Measurements from ENCODE around the gene FAM81A. TPM values are rescaled to one million over a fixed set of nuclear protein-coding genes. Genes with fewer than 3 reads are reported as not detected.
"Not testable (repeated sequence)": the region's sequence is repeated elsewhere in the genome, so short reads cannot be mapped to it uniquely, and the experiment has no call there.

Gene FAM81A
- 0.41 TPM in 1 of 2 replicates, not detected in the other for total RNA-seq

DNA sequence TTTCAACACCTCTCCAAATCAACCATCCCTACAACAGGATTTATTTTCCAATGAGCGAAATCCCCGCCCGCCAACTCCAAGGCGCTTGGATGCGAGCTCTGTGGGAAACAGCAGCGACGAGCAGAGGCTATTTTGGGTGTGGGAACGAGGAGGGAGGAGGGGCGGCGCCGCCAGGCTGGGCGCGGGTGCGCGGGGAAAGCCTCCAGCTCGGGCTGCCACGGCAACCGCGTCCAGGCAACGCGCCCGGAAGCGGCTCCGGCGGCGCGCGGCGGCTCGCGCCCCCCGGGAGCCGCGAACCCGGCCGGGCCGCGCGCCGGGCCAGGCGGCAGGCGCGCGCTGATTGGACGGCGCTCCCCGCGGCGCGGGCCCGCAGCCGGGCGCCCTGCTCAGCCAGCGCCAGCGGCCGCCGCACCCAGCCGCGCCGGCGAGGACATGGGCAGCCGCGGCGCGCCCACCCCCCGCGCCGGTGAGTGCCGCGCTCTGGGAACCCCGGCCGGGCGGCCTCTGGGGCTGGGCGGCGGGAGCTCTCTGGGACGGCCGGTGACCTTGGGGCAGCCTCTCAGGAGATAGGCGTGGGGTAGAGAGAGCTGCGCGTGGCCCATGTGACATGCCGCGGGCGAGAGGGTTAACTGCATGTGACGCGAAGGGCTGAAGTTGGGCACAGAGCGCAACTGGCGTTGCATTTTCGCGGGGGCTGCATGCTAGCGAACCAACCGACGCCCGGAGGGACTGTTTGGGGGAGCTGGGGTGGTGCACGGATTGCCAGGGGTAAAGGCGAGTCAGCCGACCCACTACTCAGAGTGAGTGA, at the start of gene FAM81A:
Gene FAM81A, plus strand, starts transcription at position 370 of the 808 bp plus-strand sequence. CDS start 20,441 bp downstream, outside the sequence.
- DNase-seq (ENCODE audit: extremely low read depth, low read depth, low spot score) = no peak

DNA sequence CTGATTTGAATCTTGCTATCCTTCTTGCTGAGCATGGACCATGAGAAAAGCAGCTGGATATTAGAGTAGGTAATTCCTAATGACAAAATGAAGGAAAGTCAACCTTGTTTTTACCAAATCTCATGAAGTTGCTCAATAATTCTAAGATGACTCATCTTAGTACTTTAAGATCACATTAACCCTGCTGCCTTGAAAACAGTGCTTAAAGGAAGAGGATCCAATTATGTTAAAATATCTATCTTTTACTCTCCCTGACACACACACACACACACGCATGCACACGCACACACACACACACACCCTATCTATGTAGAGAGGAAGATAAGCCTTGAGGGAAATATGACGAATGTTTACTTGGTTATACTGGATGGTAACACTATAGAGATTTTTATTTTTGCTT, 49.3 kb upstream of the FAM81A start:
- no peak for DNase-seq (ENCODE audit: extremely low read depth, low read depth, low spot score)

DNA sequence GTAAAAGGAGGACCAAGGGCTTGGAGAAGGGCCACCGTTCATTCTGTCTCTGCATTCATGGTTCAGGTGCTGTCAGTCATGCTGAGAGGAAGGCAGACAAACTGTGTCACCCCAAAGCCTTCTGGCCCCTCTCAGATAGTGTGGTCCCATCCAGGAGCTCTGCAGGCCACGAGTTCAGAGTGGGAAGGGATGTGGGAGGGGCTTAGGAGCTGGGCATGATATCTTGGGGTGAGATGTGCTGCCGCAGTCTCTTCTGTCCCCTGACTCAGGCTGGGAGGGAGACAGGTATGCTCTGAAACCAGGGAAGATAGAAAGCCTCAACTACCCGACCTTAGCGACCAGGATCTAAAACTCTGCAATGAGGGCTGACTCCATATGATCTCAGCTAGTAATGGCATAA, 45.7 kb upstream of the FAM81A start:
- no peak for DNase-seq (ENCODE audit: extremely low read depth, low read depth, low spot score)

DNA sequence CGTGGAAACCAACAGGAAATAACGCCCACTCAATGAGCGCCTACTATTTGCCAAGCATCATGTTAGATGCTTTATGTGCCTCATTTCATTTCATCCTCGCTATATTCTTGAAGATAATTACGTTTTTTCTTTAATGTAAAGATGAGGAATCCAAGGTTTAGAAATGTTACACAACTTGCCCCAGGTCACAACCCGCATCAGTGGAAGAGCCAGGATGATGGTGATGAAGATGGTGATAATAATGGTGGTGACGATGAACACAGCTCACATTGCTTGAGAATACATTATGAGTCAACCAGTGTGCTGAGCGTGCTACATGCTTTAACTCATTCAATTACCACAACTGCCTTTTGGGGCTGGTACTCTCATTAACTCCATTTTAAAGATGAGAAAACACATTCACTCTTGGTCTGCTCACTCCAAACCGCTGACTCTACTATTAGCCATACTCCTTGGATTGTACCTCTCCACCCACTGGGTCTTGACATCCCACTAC, 43.8 kb upstream of the FAM81A start:
- no peak for DNase-seq (ENCODE audit: extremely low read depth, low read depth, low spot score)

DNA sequence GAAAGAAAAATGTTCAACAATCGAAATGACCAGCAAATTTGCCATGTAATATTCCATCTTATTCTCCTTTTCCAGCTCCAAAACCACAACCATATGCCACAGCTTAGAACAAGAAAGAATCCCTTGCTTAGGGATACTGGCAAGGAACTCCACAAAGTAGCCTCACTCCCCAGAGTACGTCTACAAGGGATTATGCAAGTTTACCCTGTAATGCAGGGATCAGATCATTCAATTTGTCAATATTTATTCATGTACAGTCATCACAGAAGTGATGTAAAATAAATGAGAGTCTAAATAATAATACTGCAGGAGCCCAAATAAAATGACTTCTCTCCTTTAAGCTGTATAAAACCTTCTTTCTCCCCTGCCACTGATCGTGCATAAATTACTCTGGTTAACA, 41.8 kb upstream of the FAM81A start:
- DNase-seq (ENCODE audit: extremely low read depth, low read depth, low spot score) = no peak

DNA sequence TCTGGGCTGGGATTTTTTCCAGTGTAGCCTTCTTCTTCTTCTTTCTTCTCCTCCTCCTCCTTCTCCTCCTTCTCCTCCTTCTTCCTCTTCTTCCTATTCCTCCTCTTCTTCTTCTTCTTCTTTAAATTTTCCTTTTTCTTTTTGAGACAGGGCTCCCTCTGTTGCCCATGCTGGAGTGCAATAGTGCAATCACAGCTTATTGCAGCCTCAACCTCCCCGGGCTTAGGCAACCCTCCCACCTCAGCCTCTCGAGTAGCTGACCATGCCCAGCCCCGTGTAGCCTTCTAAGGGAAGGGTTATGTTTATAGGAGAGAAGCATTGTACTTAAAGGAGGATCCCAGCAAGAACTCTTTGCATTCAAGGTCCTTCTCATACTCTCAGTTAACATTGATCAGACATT, 41.3 kb upstream of the FAM81A start:
- DNase-seq (ENCODE audit: extremely low read depth, low read depth, low spot score) = no peak

DNA sequence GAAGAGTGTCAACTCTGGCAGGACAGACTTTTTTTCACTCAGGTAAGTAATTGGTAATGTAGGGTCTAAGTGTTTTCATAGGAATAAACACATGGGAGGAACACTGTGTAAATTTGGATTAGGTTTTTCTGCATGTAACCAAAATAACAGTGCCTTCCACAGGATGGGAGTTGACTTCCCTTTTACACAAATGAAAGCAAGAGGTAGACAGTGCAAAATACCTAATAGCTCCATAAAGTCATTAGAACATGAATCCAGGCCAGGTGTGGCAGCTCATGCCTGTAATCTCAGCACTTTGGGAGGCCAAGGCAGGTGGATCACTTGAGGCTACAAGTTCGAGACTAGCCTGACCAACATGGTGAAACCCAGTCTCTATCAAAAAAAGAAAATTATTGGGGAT, 39.8 kb upstream of the FAM81A start:
- no peak for DNase-seq (ENCODE audit: extremely low read depth, low read depth, low spot score)

DNA sequence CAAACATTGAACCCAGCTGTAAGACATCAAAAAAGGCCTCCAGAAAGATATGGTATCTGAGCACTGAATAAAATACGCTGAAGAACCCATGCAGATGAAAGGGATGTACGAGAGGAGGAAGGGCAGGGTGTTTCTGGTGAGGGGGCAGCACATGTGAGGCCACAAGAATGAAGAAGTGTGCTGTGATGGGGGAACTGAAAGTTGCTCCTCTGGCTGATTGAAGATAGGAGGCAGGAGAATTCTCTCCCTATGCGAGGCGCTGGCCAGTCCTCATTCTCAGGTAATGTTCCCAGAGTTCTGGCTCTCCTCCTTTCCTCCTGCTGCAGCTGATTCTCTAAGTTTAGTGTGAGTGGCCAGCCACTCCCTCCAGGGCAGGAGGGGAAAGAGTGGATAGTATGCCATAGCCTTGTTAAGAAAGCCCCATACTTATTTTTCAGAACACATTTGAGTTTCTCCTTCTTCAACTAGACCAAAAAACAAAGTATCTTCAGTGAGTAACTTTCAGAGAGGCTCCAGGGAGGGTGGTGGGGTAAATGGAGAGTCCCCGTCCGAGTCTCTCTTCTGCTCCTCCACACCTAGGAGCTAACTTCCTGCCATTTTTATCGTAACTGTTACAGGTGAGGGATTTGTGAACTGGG, 38.4 kb upstream of the FAM81A start:
- DNase-seq (ENCODE audit: extremely low read depth, low read depth, low spot score) = no peak

DNA sequence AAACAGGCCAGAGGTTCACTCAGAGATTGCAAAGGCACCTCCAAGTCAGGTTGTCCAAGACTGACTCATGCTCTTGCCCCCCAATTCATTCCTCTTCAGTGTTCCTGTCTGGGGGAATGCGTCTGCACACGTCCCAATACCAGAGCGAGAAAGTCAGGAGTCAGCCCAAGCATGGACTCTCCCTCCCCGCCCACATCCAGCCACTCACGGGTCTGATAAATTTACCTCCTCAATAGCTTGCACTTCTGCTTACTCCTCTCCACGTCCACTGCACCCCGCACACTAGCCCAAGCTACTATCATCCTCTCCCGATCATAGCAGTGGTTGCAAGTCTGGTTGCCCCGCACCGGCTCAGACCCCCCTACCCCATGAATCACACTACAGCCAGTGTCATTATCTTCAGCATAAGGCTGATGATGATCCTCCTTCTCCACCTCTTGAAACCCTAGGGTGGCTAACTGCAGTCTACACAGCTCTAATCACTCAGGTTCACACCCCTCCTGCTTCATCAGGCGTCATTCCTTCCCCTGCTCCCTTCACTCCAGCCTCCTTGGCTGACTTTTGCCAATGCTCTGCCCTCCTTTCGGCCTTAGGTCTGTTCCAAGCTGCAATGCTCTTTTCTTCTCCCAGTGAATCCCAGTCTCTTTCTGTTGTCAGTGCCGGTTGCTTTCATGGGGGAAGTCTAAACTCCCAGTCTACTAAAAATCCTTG, 37.7 kb upstream of the FAM81A start:
- no peak for DNase-seq (ENCODE audit: extremely low read depth, low read depth, low spot score)

DNA sequence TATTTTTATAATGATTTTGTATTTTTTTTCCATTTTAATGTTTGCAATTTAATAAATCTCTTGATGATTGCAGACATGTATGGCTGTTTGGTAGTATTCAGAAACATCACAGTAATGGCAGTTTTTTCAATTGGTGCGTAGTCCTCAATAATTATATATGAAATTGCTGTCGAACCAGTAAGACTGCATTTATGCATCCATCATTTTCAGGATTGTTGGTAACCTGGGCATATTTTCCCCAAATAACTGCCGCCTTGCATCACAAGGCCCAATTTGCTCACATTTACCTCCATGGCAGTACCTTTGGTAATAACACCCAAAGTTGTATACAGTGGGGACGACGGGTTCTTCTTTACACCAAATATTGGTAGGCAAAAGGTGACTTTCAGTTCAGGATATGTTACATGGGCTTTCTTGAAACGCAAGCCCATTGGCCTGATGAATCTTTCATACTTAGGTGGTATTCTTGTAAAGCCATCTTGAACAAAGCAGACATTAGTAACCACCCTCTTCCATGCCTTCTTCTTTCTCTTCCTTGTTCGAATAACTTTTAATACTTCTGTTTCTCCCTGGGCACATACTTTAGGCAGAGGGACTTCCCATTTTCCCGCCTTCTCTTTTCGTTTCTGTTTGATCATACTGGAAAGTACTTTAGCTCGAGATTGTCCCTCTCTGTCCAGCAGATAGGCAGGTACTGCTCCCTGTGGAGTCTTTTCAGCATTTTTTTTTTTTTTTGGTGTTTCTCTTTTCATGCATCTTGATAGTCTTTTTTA, 36.7 kb upstream of the FAM81A start:
- not testable (repeated sequence) for DNase-seq (ENCODE audit: extremely low read depth, low read depth, low spot score)

DNA sequence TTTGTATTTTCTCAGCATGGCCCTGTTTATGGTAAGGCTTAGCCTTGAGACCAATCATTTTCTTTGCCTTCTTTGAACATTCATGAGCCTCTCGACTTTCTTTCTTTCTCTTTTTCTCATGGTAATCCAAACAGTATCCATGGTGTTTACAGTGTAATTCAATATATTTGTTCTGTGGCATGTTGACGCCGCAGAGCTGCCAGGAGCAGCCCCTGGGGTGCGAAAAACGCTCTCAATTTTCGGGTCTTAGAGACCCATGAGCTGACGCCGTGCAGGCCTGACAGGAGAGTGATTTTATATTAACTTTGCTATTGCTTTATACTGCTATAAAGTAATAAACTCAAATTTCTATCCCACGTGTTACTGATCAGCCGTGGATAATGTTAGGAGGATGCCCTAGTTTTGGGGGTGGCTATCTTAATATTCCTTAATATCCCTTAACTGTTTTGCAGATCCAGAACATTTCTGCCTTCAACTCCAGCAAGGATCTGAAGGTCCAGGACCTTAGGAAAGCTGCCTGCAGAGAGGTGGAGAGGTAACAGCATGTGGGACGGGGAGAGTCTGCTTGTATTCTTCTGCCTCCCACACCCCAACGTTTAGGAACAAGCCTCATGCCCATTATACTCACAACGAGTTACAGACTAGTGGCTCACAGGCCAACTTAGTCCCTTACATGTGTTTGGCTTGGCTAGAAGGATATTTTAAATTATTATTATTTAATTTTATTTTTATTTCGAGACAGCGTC, 36.0 kb upstream of the FAM81A start:
- no peak for DNase-seq (ENCODE audit: extremely low read depth, low read depth, low spot score)

DNA sequence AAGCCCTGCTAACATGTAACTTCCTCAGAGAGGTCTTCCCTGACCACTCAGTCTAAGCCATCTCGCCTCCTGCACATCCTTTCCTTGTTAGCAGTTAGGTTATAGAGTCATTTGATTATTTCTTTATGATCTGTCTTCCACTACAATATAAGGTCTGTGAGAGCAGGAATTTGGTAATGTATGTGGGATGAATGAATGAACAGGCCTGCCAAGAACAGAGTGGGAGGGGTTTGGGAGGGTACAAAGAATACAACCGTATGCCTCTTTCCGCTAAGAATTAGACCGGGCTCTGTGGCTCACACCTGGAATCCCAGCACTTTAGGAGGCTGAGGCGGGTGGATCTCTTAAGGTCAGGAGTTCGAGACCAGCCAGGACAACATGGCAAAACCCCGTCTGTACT, 32.9 kb upstream of the FAM81A start:
- no peak for DNase-seq (ENCODE audit: extremely low read depth, low read depth, low spot score)

DNA sequence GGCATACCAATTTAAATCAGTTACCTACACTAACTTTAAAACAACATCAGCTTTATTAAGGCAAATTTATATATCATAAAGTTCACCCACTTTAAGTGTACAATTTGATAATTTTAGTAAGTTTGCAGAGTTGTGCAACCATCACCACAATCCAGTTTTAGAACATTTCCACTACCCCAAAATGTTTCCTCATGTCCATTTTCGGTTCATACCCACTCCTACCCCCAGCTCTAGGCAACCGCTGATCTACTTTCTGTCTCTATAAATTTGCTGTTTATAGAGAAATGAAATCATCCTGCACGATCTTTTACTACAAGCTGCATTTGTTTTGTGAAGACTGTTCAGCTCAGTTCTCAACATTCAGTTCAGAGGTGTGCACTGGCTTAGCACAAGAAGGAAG, 31.5 kb upstream of the FAM81A start:
- DNase-seq (ENCODE audit: extremely low read depth, low read depth, low spot score) = no peak

DNA sequence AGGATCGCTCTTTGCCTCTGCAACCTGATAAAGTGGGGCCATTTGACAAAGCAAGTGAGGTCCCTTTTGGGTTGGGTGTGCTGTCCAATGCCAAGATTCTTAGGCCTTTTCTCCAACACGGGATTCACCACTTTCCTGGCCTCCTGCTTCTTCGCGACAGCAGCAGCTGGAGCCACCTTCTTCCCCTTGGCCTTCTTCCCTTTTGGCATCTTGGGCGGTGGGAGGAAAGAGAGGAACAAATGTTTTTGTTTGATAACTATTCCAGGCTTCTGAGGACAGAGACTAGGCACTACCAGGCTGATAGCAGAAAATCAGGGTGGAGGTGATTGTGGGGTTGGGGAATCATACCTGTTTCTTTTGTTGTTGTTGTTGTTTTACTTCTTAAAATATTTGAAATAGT, 30.0 kb upstream of the FAM81A start:
- DNase-seq (ENCODE audit: extremely low read depth, low read depth, low spot score) = no peak

DNA sequence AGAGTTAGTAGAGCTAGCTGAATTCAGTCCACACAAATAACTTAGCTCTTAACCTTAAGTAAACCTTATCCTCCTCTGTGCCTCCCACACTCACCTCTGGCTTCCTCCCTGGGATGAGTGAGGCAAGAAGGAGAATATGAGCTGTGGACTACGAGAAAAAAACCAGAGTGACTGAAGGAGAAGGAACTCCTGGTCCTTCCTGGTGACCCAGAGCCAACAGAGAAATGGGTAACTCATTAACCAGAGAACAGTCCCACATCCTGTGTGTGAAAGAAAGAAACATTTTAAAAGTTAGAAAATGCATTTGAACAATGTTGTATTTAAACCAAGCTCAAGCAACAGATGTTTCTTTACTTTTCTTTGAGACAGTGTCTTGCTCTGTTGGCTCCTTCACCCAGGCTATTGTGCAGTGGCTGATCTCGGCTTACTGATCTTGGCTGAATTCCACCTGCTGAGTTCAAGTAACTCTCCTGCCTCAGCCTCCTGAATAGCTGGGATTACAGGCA, 27.5 kb upstream of the FAM81A start:
- no peak for DNase-seq (ENCODE audit: extremely low read depth, low read depth, low spot score)

DNA sequence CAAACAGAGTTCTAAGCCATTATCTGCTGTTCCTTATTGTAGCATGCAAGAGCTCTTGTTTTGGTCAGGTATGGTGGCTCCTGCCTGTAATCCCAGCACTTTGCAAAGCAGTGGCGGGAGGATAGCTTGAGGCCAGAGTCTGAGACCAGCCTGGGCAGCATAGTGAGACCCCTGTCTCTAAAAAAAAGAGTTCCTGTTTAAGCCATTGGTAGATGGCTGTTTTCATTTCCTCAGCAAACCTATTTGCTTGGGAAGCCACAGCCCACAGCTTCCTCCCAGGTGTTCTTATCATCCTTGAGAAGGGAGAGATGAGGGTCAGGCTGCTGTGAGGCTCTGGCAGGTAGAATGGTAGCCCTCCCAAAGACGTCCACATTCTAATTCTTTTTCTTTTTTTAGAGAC, 24.4 kb upstream of the FAM81A start:
- DNase-seq (ENCODE audit: extremely low read depth, low read depth, low spot score) = no peak

DNA sequence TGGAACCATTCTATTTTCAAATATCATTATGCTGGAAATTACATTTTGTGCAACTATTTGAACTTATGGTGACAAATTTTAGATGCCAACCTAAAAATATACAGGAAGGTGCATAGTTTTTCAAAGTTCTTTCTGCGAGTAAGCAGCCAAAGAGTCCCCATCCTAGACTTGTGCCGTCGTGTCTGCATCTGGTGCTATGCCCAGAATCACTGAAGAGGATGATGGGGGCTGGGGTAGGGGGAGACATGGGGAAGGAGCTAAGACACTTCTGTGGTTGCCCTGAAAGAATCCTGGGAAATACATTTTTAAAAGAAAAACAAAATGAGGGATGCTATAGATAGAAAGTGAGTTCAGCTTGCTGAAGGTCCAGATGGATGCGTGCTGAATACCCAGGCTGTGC, 21.2 kb upstream of the FAM81A start:
- DNase-seq (ENCODE audit: extremely low read depth, low read depth, low spot score) = no peak

DNA sequence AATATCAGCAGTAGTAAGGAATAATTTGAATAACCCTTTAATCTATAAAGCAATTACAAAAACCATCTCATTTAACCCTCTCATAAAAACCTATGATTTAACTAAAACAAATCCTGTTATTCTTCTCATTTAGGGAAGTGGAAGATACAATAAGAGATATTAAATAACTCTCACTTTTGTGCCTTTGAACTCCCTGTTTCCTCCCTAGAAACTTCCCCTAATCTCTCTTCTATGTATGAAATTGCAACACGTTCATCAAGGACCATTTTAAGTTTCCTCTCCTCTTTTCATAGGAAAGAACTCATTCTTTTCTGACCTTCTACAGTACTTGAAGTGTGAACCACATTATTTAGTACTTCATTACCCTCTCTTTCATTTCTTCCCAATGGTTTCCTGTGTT, 18.8 kb upstream of the FAM81A start:
- no peak for DNase-seq (ENCODE audit: extremely low read depth, low read depth, low spot score)

DNA sequence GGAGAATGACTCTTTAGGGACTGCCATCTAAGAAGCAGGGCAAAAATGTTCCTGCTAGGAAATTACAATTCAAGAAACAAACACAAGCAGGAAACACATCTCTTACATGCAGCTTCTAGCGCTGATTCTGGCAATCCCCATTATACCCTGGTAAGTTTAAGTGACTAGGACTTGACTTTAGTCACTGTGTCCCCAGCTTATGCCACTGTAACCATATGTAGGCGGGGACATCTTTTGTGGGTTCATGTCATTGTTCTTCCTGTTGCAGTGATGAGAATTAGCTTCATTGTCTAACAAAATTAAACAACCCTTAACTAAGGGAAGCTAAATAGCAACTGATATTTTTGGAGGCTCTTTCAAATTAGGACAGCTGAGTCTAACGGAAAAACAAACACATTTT, 17.9 kb upstream of the FAM81A start:
- no peak for DNase-seq (ENCODE audit: extremely low read depth, low read depth, low spot score)

Measured in glomerular endothelial cell (primary cell).